ENCODE data around the gene CFAP73.
A peak's percentile ranks its signal among the peaks of the same experiment; 100 is the strongest.

The CFAP73 gene

DNA sequence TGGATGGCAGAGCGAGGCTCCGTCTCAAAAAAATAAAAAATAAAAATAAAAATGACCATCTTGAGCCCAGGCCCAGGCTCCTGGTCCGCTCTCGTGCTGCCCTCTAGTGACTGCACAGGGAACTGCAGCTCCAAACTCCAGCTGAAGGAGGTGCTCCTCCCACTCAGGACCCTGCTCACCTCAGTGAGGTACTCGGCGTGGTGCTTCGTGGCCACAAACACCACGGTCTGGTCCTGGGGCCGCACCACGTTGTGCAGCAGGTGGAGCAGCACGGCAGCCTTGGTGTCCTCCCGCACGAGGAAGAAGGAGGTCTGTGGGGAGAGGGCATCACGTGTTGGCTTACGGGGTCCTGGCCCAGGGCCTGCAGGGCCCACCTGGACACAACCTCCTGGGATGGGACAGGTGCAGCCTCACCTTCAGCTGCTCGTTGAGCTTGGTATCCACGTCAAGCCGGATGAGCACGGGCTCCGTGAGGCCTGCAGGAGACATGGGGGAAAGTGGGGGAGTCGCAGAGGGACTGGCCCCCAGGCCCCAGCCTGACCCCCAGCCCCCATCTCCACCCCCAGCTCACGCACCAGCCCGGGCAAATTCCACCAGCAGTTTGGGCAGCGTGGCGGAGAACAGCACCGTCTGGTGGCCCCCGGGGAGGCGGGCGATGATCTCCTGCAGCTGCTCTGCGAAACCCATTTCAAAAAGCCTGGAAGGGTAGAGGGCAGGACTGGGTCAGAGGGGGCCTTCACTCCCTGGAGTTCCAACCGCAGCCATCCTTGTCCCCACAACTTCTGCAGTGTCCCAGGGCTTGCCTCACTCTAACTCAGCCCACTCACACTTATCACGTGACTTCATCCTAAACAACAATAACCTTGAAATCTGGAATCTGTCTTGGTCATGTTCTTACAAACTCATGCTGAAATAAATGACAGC is 25.2 kb downstream of the CFAP73 start:
- peak; percentile 86 for DNase-seq

DNA sequence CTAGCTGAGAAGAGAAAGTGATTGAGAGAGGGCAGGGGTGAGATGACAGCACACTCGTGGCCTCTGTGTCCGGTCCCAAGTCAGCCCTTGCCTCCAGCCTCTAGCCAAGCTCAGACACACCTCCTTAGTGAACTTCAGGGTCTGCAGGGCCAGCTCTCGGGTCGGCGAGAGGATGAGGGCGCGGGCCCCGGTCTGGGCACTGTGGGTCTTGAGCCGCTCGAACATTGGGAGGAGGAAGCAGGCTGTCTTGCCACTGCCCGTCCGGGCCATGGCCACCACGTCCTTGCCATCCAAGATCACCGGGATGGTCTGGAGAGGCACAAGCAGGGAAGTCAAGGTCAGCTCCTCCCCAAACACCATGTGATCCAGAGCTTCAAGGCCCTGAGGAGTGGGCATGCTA is 29.5 kb downstream of the CFAP73 start:
- in situ Hi-C loops (cut with HindIII; ENCODE audit: low pct_ligation_motif_present, low pct_unique_long_range_greater_than_20kb, low sequenced_read_pairs), result no loop called here
- DNase-seq, result no peak

More for the DNA sequence above, 25.2 kb downstream of the CFAP73 start:
- in situ Hi-C loops (cut with HindIII; ENCODE audit: low pct_ligation_motif_present, low pct_unique_long_range_greater_than_20kb, low sequenced_read_pairs), result loop anchor here (25.0 kb wide), 1 partner anchor 112 kb away; the partner anchor contains the start of gene DTX1

DNA sequence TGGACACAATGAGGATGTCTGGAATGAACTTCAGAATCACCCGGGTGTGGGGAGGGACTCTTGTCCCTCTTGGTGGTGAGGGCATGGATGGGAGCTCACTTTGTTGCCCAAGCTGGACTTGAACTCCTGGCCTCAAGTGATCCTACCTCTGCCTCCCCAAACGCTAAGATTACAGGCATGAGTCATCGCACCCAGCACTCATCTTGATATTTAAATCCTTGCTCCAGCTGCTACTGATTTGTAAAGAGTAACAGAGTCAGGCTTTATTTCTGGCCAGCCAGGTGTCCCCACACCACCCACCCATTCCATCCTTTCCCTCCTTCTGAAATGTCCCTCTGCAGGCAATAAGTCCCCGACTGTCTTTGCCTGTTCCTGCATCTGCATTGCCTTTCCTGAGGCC is 30.8 kb downstream of the CFAP73 start:
- in situ Hi-C loops (cut with HindIII; ENCODE audit: low pct_ligation_motif_present, low pct_unique_long_range_greater_than_20kb, low sequenced_read_pairs), result no loop called here
- DNase-seq, result no peak

DNA sequence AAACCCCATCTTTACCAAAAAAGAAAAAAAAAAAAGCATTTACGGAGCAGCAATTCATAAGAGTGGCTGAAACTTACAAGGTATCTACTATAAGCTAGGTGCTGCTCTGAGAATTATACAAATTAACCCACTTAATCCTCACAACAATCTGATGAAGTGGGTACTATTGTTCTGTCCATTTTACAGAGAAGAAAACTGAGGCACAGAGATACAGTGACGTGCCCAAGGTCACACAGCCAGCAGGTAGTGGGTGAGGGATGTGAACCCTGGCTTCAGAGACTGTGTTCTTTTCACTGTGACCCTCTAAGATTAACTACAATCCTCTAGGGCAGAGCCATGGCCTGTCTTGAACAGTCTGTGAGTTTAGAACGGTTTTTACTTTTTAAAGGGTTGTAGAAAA is 32.5 kb downstream of the CFAP73 start:
- in situ Hi-C loops (cut with HindIII; ENCODE audit: low pct_ligation_motif_present, low pct_unique_long_range_greater_than_20kb, low sequenced_read_pairs), result no loop called here
- no peak for DNase-seq

GRCh38 chr12:113183030-113183589 is 33.6 kb downstream of the CFAP73 start:
- in situ Hi-C loops (cut with HindIII; ENCODE audit: low pct_ligation_motif_present, low pct_unique_long_range_greater_than_20kb, low sequenced_read_pairs), result no loop called here
- no peak for DNase-seq

DNA sequence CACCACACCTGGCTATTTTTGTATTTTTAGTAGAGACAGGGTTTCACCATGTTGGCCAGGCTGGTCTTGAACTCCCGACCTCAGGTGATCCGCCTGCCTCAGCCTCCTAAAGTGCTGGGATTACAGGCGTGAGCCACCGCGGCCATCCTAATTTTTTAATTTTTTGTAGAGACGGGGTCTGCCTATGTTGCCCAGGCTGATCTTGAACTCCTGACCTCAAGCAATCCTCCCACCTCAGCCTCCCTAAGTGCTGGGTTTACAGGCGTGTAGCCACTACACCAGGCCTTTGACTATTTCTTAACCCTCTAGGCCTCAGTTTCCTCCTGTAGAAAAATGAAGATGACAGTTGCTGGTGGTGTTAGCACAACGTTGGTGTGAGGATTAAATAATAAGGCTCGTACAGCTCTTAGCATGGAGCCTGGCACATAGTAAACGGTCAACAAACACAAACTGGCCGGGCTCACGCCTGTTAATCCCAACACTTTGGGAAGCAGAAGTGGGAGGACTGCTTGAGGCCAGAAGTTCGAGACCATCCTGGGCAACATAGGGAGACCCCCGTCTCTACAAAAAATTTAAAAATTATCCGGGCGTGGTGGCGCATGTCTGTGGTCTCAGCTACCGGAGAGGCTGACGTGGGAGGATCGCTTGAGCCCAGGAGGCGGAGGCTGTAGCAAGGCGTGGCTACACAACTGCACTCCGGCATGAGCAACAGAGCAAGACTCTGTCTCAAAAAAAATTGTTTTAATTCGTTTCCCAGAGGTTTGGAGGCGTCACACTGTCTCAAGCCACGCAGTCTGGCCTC is 34.8 kb downstream of the CFAP73 start:
- no peak for DNase-seq
- in situ Hi-C loops (cut with HindIII; ENCODE audit: low pct_ligation_motif_present, low pct_unique_long_range_greater_than_20kb, low sequenced_read_pairs), result no loop called here

DNA sequence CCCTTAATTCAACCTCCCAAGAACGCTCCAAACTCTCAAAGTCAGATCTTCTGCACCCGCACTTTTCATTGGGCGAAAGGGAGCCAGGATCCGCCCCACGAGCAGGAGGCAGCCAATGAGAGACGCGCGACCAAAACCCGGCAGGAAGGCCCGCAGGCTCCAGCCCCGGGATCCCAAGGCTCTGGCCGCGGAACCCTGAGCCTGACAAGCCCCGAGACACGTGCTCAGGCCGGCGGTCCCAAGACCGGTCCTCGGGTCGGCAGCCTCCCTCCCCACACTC is 35.3 kb downstream of the CFAP73 start:
- in situ Hi-C loops (cut with HindIII; ENCODE audit: low pct_ligation_motif_present, low pct_unique_long_range_greater_than_20kb, low sequenced_read_pairs), result no loop called here

DNA sequence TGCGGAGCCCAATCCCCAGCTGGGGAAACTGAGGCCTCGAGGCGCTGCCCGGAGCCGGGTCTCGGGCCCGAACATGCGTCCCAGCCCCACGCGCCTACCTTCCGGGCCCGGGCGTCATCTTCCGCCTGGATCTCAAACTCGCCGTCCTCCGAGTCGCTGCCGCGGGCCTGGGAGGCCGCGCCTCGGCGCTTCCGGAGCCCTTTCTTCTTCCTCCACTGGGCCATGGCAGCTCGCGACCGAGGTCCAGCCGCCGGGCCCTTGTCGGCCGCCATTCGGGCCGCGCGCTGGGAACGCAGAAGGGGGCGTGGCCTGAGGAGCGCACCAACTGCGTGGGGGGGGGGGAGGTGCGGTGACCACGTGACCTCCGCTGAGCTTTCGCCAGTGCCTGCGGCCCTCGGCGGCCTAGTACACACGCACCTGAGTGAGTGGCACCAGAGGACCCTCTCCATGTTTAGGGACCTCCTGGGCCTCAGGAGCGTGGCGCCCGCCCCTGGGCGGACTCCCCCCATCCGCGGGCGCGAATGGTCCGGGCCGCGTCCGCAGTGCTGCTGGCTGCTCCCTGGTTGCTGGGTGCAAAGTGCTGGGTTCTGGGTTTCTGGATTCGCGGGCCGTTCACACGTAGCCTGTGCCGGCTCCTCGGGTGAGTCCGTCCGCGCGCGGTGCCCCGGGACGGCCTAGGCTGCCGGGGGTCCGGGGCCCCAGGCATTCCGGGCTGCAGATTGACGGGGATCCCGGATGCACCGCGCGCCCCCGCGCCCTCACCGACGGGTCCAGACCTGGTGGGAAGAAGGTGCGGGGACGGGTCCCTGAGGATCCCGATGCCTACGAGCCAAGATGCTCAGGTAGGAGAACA is 35.9 kb downstream of the CFAP73 start, which contains the start of the genes DDX54 and RITA1:
TSS of gene DDX54 (minus strand) at position 299 of the 853 bp plus-strand sequence. CDS start at position 272, 27 bp downstream.
TSS of gene RITA1 (plus strand) at position 542 of the 853 bp plus-strand sequence. CDS start 1,026 bp downstream, outside the sequence.
- in situ Hi-C loops (cut with HindIII; ENCODE audit: low pct_ligation_motif_present, low pct_unique_long_range_greater_than_20kb, low sequenced_read_pairs), result no loop called here

More for the DNA sequence above, 35.3 kb downstream of the CFAP73 start:
- DNase-seq, result peak; percentile 96

GRCh38 chr12:113186033-113186365 is 36.5 kb downstream of the CFAP73 start:
- in situ Hi-C loops (cut with HindIII; ENCODE audit: low pct_ligation_motif_present, low pct_unique_long_range_greater_than_20kb, low sequenced_read_pairs), result no loop called here
- peak; percentile 31 for DNase-seq

More for the DNA sequence above, 35.9 kb downstream of the CFAP73 start, which contains the start of the genes DDX54 and RITA1:
- peak; percentile 77 for DNase-seq

- DNase-seq, result no peak
- in situ Hi-C loops (cut with HindIII; ENCODE audit: low pct_ligation_motif_present, low pct_unique_long_range_greater_than_20kb, low sequenced_read_pairs), result no loop called here
Measured at GRCh38 chr12:113186666-113187325, 37.3 kb downstream of the CFAP73 start.

- no peak for DNase-seq
- in situ Hi-C loops (cut with HindIII; ENCODE audit: low pct_ligation_motif_present, low pct_unique_long_range_greater_than_20kb, low sequenced_read_pairs), result no loop called here
Measured at GRCh38 chr12:113189361-113189760, 39.8 kb downstream of the CFAP73 start.

DNA sequence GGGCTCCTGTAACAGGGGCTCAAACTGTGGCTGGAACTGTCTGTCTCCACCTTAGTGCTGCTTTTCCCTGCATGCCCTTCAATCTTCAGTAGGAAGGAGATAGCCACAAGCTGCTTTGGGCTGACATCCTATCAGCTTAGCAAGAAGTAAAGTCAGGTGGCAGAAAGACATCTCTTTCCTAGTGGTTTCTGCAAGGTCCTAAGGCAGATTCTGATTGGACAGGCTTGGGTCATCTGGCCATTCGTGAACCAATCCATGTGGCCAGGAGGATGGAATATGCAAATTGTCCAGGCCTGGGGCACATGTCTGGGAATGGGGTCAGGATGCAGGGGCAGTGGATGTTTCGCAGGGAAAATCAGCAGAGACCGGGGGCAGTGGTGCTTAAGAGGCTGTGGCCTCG is 41.2 kb downstream of the CFAP73 start:
- in situ Hi-C loops (cut with HindIII; ENCODE audit: low pct_ligation_motif_present, low pct_unique_long_range_greater_than_20kb, low sequenced_read_pairs), result no loop called here
- peak; percentile 88 for DNase-seq

- in situ Hi-C loops (cut with HindIII; ENCODE audit: low pct_ligation_motif_present, low pct_unique_long_range_greater_than_20kb, low sequenced_read_pairs), result no loop called here
Measured at GRCh38 chr12:113191227-113191626, 41.7 kb downstream of the CFAP73 start.

DNA sequence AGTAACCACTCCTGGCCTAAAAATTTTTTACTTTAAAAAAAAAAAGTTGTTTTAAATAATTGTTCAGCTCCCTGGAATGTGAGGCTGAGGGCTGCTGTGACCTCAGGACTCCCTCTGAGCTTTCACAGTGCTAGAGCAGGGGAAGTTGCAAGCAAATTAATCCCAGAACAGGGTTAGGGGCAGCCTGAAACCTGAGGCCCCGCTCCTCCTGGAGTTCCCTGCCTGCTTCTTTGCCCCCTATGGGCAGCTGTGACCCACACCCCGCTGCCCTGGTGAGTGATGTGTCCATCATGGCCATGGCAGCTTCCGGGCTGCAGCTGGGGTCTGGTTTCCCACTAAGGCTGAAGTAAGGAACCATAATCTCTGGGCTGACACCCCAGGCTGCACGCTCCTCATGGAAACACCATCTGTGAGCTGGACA is 45.5 kb downstream of the CFAP73 start:
- in situ Hi-C loops (cut with HindIII; ENCODE audit: low pct_ligation_motif_present, low pct_unique_long_range_greater_than_20kb, low sequenced_read_pairs), result no loop called here
- peak; percentile 58 for DNase-seq

More at GRCh38 chr12:113191227-113191626, 41.7 kb downstream of the CFAP73 start:
- DNase-seq, result no peak

GRCh38 chr12:113195598-113195997 is 46.1 kb downstream of the CFAP73 start:
- in situ Hi-C loops (cut with HindIII; ENCODE audit: low pct_ligation_motif_present, low pct_unique_long_range_greater_than_20kb, low sequenced_read_pairs), result no loop called here
- DNase-seq, result no peak

DNA sequence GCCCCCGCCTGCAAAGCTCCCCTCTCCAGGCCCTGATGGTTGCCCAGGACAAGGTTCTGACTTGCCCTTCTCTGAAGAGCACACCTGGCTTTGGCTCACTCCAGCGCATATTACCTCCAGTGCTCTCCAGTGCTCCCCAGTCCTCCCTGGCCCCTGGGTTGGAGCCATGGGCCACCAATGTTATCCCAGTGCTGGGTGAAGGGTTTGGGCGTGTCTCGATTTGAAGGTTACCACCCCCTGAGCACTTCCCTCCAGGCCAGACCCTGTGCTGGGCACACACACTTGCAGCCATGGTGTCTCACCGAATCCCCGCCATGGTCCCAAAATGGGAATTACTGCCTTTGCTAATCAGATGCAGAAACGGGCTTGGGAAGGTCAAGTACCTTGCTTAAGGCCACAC is 47.1 kb downstream of the CFAP73 start:
- DNase-seq, result no peak
- in situ Hi-C loops (cut with HindIII; ENCODE audit: low pct_ligation_motif_present, low pct_unique_long_range_greater_than_20kb, low sequenced_read_pairs), result no loop called here

- peak; percentile 88 for DNase-seq
- in situ Hi-C loops (cut with HindIII; ENCODE audit: low pct_ligation_motif_present, low pct_unique_long_range_greater_than_20kb, low sequenced_read_pairs), result no loop called here
Measured at GRCh38 chr12:113196990-113197389, 47.5 kb downstream of the CFAP73 start.

All from ACHN (cell line).